ENCODE measurements around the gene MYO3A. TPM values are rescaled to one million over a fixed set of nuclear protein-coding genes. Genes with fewer than 3 reads are reported as not detected.

MYO3A gene
- total RNA-seq: not detected
- long read RNA-seq: 0 reads

GRCh38 chr10:25933653-25934608 is at the start of gene MYO3A:
TSS of gene MYO3A (plus strand) at chr10:25934229. CDS start at chr10:25952111, 17,882 bp downstream.
- intact Hi-C loops (cut with DNase I): no loop called here
- no peak for DNase-seq (ENCODE audit: low spot score)

GRCh38 chr10:25888627-25889026 is 45.4 kb upstream of the MYO3A start:
- intact Hi-C loops (cut with DNase I): no loop called here
- no peak for DNase-seq (ENCODE audit: low spot score)

DNA sequence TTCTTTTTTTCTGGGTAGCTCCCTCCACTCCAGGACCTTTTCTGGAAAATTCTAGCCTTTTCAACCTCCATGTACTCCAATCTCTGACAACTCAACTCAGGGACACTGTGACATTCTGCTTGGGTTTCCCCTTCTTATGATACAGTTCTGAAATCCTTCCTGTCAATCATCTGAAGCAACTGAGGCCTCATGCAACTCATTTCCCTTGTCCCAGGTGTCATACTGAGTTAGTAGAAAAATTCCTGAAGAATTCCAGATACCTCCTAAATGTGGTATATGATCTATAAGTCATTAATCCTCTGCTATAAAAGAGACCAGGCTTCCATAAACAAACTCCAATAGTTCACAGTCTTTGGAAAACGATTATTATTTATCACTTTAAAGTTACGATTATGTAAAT is 43.0 kb upstream of the MYO3A start:
- DNase-seq (ENCODE audit: low spot score): no peak
- intact Hi-C loops (cut with DNase I): no loop called here

DNA sequence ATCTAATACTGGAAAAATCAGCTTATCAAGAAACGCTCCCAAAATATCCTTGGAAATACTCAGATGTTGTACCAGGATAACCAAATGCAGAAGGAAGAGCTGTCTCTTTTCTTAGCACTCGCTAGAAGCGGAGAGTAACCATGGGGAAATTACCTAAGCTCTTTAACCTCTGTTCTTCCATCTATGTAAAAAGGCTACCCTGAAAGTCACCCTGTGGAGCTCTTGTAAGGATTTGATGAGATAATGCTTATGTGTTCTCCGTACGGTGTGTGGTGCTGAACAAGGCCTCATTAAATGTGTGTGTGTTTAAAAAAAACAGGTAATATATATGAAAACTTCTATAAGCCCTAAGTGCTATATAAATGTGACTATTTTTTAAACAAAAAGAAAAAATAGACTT is 38.2 kb upstream of the MYO3A start:
- intact Hi-C loops (cut with DNase I): no loop called here
- no peak for DNase-seq (ENCODE audit: low spot score)

GRCh38 chr10:25896421-25896820 is 37.6 kb upstream of the MYO3A start:
- intact Hi-C loops (cut with DNase I): no loop called here
- DNase-seq (ENCODE audit: low spot score): no peak

- intact Hi-C loops (cut with DNase I): no loop called here
- DNase-seq (ENCODE audit: low spot score): no peak
Measured at GRCh38 chr10:25899304-25899703, 34.7 kb upstream of the MYO3A start.

DNA sequence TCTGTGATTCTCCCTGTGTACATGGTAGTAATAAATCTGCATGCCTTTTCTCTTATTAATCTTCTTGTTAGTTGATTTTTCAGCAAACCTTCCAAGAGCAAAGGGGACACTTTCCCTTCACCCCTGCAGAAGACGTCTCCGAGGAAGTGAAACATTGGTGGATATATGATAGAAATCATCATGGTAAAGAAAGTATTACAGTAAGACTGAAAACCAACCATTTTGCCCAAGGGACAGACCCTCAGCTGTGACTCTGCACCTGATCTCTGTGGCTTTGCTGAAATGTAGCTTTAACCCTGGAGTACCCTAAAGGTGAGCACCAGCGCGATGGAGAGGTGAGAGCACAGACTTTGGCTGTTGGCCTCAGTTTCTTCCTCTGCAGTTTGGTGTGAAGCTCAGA is 32.8 kb upstream of the MYO3A start:
- DNase-seq (ENCODE audit: low spot score): no peak
- intact Hi-C loops (cut with DNase I): no loop called here

- intact Hi-C loops (cut with DNase I): no loop called here
Measured at GRCh38 chr10:25902002-25902401, 32.0 kb upstream of the MYO3A start.

DNA sequence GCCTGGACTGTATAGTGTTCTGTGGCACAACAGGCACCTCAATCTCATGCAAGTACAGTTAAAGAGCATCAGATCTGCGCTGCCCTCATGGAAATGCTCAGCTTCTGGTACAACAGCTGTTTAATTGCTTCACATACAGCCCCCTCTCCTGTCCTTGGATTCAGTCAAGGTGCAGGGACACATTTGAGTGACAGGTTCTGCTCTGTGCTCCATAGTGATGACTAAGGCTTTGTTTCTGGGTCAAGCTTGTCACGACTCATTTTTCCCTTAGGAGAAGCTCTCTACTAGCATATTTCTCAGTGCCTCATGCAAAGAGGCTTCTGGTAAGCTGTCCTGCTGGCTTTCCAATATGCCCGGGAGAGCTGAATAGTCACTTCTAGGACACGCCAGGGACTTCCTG is 26.8 kb upstream of the MYO3A start:
- DNase-seq (ENCODE audit: low spot score): no peak
- intact Hi-C loops (cut with DNase I): no loop called here

More at GRCh38 chr10:25902002-25902401, 32.0 kb upstream of the MYO3A start:
- no peak for DNase-seq (ENCODE audit: low spot score)

GRCh38 chr10:25912866-25913265 is 21.2 kb upstream of the MYO3A start:
- intact Hi-C loops (cut with DNase I): no loop called here
- DNase-seq (ENCODE audit: low spot score): no peak

GRCh38 chr10:25914776-25915175 is 19.3 kb upstream of the MYO3A start:
- no peak for DNase-seq (ENCODE audit: low spot score)

DNA sequence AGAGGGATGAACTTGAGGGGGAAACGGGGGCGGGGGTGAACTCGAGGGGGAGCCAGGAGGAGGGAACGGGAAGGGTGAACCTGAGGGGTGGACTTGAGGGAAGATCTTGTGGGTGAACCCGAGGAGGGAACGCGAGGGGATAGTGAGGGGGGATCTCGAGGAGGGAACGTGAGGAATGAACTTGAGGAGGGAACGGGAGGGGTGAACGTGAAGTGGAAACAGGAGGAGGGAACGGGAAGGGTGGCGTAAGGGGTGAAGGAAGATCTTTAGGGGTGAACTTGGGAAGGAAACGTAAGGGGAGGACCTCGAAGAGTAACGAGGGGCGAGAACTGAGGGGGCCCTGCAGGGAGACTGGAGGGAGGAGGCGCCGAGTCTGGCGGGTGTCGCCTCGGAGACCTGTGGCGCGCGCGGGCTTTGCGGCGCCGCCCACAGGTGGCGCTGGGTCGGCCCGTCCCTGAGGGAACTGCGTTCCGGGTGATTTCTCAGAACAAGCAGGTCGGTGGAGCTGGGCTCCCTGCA is 651 bp downstream of the MYO3A start:
- no peak for DNase-seq (ENCODE audit: low spot score)

More at GRCh38 chr10:25914776-25915175, 19.3 kb upstream of the MYO3A start:
- intact Hi-C loops (cut with DNase I): no loop called here

DNA sequence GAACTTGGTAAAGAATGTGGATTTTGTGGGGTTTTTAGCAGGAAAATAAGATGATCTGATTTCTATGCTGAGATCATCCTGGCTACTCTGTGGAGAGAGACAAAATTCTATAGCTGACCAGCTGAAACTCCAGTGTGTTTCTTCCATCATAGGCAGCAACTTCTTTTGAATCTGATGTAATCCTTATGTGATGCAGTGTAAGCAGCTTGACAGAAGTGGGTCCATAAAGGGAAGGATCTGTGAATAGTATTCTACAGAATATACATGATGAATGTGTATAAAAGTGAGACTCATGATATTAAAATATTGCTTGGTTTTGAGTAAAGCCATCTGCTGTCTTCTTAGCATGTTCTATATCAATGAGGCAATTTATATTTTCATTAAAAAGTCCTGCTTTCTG is 4.4 kb downstream of the MYO3A start:
- intact Hi-C loops (cut with DNase I): no loop called here
- no peak for DNase-seq (ENCODE audit: low spot score)

More for the DNA sequence above, 651 bp downstream of the MYO3A start:
- intact Hi-C loops (cut with DNase I): no loop called here

- no peak for DNase-seq (ENCODE audit: low spot score)
- intact Hi-C loops (cut with DNase I): no loop called here
Measured at GRCh38 chr10:25944771-25945170, 10.7 kb downstream of the MYO3A start.

DNA sequence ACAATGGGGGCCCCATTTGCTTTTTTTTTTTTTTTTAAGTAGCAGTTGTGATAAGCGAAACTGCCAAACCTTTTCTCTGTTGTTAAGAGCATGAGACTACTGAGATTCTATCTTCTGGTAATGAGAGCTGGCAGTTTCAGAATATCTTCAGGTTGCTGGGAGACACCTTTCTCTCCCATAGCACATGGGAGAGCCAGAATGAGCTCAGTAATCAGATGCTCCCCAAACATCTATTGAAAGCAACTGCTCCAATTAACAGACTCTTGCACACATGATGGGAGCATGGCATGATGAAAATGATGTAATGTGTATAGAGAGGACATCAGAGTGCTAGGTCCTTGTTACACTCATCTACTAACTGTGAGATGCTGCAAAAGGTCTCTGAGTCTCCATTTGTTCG is 18.8 kb downstream of the MYO3A start:
- no peak for DNase-seq (ENCODE audit: low spot score)
- intact Hi-C loops (cut with DNase I): no loop called here

DNA sequence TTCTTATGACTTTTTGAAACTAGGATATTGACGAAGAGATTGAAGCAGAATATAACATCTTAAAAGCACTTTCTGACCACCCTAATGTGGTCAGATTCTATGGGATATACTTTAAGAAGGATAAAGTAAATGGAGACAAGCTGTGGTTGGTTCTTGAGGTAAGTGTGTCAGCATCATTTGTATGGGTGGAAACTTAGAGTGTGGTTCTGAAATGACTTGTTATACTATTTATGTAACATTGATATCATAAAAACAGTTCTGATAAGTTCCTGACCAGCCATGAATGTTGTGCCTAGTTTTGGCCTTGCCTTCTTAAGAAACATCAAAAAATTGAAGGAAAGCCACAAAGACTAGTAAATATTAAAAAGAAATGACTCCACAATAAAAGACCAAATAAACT is 20.8 kb downstream of the MYO3A start:
- intact Hi-C loops (cut with DNase I): no loop called here

DNA sequence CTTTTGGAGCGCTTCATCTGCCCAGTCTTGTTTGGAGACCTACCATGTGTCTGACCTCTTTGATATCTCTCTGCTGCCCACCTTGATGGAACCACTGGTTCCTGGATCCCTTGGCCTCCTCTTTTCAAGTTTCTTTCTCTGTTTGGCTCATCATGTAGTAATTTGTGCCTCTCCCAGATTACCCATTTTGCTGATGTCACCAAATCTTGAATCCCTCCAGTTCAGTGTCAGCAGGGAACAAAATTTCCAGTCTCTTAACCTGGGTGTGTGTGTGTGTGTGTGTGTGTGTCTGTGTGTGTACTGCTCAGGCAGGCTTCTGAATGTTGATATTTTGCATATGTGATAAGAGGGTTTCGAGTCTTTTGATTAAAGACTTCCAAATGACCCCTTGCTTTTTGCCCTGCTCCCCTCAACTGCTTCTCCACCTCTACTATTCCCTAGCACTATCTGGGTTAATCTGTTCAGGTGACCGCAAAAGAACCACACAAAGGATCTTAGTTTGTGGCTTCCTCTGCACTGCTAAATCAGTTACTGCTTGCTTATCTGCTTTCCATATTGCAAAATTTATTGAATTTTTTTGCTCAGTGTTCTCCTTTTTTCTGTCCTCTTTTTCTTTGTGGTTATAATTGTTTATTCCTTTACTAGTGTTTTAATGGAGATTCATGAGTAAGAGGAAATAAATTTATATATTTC is 25.7 kb downstream of the MYO3A start:
- intact Hi-C loops (cut with DNase I): no loop called here
- DNase-seq (ENCODE audit: low spot score): no peak

More for the DNA sequence above, 20.8 kb downstream of the MYO3A start:
- DNase-seq (ENCODE audit: low spot score): no peak

GRCh38 chr10:25965584-25965983 is 31.6 kb downstream of the MYO3A start:
- intact Hi-C loops (cut with DNase I): no loop called here
- no peak for DNase-seq (ENCODE audit: low spot score)

GRCh38 chr10:25966844-25967243 is 32.8 kb downstream of the MYO3A start:
- intact Hi-C loops (cut with DNase I): no loop called here
- DNase-seq (ENCODE audit: low spot score): no peak

DNA sequence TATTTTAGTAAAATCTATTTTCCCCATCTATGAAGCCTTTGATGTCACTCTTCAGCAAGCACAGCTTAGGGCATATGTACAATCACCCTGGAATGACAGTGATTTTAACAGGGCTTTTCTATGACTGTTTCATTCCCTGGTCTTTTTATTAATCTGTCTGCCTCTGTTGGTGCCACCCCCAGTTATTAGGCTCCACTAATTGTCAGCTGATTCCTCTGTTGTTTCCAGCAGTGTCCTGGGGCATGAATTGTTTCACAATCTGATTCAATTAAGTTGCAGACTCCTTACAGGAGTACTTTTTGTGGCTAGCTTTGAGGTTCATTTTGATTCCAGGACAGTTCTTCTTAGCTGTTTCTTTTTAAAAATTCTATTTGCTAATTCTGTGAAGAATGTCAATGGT is 38.6 kb downstream of the MYO3A start:
- intact Hi-C loops (cut with DNase I): no loop called here
- no peak for DNase-seq (ENCODE audit: low spot score)
